Stimulated activated CD8-positive, alpha-beta memory T cell treated with anti-CD3 and anti-CD28 coated beads, Interleukin-4, amount 100 ng/mL, for 4 hours (primary cell): ENCODE data around the gene FEM1A.
"Not testable (repeated sequence)": the region's sequence is repeated elsewhere in the genome, so short reads cannot be mapped to it uniquely, and the experiment has no call there.

ENCODE experiments used
- DNase-seq, 2 donors: peaks; one replicate each; pipeline ENCODE4 v3.0.0-alpha.2; 2020; ENCODE audit warnings: low read depth in 2 of 2, low spot score in 1 of 2

Gene FEM1A

DNA sequence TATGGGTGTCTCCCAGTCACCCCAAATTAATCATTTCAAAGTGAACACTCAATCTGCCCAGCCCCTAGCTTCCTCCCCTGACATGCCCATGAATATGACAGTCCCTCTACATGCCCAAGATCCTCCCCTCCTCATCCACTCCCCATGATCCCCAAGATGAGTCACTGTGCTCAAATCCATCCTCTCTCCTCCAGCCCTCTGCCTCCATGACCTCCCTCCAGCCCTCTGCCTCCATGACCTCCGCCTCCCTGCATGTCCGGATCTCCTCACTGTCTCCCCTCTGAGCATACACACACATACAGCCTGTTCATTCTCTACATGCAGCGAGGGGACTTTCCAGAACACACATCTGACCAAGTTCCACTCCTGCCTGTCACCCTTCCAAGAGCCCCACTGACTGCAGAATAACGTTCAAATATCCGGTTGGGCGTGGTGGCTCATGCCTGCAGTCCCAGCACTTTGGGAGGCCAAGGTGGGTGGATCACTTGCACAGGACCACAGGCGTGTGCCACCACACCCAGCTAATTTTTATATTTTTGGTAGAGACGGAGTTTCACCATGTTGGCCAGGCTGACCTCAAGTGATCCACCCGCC is 18.4 kb upstream of the FEM1A start:
- no peak for DNase-seq

DNA sequence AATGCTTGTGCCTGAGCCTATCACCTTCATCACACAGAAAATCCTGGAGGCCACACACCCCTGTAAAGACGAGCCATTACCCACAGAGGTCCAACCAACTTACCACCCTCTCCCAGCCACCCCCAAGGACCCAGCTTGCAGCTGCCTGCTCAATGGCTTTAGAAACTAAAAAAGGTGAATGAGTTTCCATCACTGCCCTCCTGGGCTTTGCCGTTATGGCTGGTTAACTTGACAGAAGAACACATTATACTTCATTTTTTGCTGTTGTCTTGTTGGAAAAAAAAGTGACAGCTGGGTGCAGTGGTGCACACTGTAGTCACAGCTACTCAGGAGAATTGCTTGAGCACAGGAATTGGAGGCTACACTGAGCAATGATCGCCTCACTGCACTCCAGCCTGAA is 17.4 kb upstream of the FEM1A start:
- no peak for DNase-seq

DNA sequence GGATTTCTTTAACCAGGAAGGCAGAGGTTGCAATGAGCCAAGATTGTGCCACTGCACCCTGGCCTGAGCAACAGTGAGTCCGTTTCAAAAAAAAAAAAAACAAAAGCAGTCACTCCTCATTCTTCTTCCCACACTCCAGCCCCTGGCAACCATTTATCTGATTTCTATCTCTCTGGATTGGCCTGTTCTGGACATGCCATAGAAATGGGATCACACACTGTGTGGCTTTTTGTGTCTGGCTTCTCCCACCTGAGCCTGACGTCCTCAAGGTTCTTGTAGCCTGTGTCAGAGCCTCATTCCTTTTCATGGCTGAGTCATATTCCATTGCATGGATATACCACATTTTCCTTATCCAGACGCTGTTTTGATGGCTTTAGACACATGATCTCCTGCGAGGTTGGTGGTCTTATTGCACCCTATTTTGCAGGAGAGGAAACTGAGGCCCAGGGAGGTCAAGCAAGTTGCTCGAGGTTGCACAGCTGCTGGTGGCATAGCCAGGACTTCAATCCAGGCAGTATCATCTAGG is 15.8 kb upstream of the FEM1A start:
- no peak for DNase-seq

DNA sequence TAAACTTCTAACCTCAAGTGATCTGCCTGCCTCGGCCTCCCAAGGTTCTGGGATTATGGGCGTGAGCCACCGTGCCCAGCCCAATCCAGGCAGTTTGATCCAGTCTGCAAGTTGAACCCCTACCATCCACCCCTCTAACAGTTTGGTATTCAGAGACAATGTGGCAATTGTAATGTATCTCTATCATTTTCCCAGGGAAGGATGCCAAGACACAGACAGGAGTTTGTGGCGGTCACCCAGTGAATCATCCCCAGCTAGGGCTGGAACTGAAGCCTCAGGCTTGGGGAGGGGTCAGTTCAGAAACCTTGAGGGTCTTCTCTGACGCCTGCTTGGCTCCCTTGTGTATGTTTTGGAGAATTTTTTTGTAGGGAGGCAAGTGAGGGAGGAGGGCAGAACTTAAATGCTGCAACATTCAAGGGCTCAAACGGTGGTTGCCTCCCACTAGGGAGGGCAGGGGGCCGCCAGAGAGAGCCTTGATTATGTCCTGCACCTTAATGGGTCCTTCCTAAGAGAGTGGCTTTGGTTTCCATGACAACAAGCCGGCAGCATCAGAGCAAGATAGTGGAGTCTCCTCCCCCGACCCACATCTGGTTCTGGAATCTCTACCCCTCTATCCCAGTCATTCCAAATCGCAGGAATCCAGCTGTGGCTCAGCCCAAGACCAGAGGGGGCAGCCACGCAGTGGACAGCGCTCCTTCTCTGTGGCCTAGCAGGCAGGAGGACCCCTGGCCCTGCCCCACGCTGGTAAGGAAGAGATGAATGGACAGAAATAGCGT is 14.9 kb upstream of the FEM1A start:
- no peak for DNase-seq

DNA sequence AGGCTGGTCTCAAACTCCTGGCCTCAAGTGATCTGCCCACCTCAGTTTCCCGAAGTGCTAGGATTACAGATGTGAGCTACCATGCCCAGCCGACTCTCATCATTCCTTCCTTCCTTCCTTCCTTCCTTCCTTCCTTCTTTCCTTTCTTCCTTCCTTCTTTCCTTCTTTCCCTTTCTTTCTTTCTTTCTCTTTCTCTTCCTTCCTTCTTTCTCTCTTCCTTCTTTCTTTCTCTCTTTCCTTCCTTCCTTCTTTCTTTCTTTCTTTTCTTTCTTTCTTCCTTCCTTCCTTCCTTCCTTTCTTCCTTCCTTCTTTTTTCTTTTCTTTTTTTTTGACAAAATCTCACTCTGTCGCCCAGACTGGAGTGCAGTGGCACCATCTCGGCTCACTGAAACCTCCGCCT is 13.4 kb upstream of the FEM1A start:
- DNase-seq: not testable (repeated sequence)

DNA sequence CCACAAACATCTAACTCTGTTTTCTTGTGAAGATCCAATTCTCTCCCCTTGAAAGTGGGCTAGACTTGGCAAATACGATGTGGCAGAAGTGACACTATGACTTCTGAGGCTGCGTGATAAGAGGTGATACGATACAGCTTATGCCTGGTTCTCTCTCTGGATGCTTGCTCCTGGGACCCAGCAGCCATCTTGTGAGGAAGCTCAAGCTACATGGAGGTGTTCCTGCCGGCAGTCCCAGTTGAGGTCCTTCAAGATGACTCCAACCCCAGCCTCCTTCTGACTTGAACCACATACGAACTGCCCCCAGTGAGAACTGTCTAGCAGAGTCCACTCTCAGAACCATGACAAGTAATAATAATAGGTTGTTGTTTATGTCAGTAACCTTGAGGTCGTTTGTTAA is 10.7 kb upstream of the FEM1A start:
- no peak for DNase-seq

DNA sequence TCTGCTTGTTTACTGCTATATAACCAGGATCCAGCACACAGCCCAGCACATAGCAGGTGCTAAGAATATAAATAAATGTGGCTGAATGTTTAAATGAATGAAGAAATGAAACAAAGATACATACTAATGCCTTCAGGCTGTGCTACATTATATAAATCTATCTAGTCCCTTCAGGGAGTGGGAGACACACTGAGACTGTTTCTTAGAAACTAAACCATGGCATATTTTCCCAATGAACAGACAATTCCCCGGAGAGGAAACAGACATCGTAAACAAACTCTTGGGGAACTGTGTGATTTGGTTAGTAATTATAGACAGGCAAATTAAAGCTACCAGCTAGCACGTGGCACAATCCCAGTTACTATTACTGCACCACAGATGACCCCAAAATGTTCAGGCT is 9.7 kb upstream of the FEM1A start:
- DNase-seq: no peak

DNA sequence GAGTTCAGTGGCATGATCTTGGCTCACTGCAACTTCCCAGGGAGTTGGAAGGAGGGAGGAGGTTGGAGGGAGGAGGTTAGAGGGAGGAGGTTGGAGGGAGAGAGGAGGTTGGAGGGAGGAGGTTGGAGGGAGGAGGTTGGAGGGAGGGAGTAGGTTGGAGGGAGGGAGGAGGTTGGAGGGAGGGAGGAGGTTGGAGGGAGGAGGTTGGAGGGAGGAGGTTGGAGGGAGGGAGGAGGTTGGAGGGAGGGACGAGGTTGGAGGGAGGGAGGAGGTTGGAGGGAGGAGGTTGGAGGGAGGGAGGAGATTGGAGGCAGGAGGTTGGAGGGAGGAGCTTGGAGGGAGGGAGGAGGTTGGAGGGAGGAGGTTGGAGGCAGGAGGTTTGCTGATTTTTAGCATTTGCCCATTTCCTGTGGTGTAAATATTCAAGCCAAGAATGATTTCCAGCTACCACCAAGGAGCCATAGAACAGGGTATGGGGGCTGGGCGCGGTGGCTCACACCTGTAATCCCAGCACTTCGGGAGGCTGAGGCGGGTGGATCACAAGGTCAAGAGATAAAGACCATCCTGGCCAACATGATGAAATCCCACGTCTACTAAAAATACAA is 5.0 kb upstream of the FEM1A start:
- not testable (repeated sequence) for DNase-seq

DNA sequence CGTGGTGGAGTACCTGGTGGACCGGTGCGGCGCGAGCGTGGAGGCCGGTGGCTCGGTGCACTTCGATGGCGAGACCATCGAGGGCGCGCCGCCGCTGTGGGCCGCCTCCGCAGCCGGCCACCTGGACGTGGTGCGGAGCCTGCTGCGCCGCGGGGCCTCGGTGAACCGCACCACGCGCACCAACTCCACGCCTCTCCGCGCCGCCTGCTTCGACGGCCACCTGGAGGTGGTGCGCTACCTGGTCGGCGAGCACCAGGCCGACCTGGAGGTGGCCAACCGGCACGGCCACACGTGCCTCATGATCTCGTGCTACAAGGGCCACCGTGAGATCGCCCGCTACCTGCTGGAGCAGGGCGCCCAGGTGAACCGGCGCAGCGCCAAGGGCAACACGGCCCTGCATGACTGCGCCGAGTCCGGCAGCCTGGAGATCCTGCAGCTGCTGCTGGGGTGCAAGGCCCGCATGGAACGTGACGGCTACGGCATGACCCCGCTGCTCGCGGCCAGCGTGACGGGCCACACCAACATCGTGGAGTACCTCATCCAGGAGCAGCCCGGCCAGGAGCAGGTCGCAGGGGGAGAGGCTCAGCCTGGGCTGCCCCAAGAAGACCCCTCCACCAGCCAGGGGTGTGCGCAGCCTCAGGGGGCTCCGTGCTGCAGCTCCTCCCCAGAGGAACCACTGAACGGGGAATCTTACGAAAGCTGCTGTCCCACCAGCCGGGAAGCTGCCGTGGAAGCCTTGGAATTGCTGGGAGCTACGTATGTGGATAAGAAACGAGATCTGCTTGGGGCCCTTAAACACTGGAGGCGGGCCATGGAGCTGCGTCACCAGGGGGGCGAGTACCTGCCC is 708 bp downstream of the FEM1A start:
- not testable (repeated sequence) for DNase-seq

DNA sequence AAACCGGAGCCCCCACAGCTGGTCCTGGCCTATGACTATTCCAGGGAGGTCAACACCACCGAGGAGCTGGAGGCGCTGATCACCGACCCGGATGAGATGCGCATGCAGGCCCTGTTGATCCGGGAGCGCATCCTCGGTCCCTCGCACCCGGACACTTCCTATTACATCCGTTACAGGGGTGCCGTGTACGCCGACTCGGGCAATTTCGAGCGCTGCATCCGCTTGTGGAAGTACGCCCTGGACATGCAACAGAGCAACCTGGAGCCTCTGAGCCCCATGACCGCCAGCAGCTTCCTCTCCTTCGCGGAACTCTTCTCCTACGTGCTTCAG is 1.3 kb downstream of the FEM1A start:
- not testable (repeated sequence) for DNase-seq

DNA sequence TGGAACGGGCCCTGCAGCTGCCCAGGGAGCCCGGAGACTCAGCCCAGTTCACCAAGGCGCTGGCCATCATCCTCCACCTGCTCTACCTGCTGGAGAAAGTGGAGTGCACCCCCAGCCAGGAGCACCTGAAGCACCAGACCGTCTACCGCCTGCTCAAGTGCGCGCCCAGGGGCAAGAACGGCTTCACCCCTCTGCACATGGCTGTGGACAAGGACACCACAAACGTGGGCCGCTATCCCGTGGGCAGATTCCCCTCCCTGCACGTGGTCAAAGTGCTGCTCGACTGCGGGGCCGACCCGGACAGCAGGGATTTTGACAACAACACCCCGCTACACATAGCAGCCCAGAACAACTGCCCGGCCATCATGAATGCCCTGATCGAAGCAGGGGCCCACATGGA is 1.7 kb downstream of the FEM1A start:
- not testable (repeated sequence) for DNase-seq

DNA sequence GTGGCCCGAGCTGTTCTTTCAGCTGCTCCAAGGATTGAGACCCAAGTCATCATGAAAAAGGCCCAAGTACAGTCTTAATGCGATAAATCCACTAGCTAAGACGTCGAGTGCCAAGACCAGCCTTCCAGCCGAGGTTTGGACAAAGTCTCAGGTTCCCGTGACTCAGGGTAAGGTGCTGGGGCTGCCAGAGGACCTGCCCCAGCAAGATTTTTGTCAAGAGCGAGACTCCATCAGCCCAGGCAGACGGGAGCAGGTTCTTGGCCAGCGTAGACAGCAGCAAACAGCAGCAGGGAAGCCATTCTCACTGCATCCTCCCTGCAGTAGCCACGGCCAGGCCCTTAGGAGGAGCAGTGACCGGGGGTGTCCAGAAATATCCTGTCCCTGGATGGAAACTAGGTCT is 3.4 kb downstream of the FEM1A start:
- no peak for DNase-seq

DNA sequence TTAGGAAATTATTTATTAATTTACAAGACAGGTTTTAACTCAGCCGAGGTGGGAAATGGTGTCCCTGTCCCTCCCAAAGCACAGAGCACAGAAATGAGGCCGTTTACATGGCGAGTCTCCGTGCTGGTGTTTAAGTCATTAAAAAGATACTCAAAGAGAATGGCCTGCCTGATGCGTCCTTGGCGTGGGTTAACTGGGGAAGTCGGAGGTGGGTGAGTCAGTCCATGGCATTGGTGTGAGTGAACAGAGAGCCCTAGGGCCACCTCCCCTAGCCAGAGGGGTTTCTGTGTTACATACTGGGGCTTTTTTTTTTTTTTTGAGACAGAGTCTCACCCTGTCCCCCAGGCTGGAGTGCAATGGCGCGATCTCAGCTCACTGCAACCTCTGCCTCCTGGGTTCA is 3.9 kb downstream of the FEM1A start:
- DNase-seq: no peak

DNA sequence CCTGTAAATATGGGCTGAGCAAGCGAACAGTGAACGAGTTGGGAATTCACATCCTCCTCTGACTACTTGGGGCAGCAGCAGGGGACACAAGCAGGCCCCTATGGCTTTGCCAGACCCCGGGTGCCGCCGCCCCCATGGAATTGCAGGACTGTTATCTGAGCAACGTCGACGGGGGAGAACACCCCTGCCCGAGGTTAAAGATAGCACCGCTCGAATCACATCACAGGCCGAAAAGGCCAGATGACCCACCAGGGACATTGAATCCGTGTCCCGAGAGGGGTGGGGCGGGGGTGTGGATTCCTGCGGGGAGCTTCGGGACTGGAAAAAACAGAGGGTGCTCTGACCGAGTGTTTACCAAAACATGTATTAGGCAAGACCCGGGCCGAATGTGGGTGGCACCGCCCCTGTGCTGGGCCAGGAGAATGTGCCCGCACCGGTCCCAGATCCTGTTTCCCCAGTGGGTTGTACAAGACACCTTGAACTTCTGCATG is 9.1 kb downstream of the FEM1A start:
- DNase-seq: no peak

DNA sequence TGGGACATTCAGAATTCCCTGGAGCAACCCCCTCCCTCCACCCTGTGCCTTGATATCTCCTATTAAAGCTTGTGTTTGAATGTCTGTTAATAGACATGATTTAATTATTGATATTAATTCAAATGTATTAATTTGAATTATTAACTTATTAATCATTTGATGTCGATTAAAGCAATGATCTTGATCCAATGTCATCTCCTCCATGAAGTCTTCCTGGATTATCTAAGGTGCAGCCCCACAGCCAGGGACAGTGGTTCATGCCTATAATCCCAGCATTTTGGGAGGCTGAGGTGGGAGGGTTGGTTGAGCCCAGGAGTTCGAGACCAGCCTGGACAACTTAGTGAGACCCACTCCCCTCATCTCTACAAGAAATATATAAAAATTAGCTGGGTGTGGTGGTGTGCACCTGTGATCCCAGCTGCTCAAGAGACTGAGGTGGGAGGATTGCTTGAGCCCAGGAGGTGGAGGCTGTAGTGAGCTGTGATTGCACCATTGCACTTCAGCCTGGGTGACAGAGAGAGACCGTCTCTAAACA is 9.6 kb downstream of the FEM1A start:
- no peak for DNase-seq

DNA sequence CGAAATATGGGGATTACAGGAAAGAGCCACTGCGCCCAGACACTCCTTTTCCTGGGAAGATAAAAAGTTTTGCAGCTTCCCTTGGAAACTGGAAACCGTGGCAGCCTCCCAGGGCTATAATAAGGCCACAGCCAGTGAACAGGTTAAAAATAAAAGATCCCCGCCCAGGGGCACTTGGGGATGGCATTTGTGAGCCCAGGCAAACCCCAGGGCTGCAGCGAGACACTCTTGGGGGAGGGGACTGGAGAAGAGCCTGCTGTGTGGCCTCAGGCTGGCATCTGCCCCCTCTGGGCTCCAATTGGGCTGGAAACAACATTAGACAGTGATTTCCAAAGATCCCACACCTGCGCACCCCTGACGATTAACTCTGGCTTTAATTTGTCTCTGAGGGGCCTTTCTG is 11.2 kb downstream of the FEM1A start:
- no peak for DNase-seq

DNA sequence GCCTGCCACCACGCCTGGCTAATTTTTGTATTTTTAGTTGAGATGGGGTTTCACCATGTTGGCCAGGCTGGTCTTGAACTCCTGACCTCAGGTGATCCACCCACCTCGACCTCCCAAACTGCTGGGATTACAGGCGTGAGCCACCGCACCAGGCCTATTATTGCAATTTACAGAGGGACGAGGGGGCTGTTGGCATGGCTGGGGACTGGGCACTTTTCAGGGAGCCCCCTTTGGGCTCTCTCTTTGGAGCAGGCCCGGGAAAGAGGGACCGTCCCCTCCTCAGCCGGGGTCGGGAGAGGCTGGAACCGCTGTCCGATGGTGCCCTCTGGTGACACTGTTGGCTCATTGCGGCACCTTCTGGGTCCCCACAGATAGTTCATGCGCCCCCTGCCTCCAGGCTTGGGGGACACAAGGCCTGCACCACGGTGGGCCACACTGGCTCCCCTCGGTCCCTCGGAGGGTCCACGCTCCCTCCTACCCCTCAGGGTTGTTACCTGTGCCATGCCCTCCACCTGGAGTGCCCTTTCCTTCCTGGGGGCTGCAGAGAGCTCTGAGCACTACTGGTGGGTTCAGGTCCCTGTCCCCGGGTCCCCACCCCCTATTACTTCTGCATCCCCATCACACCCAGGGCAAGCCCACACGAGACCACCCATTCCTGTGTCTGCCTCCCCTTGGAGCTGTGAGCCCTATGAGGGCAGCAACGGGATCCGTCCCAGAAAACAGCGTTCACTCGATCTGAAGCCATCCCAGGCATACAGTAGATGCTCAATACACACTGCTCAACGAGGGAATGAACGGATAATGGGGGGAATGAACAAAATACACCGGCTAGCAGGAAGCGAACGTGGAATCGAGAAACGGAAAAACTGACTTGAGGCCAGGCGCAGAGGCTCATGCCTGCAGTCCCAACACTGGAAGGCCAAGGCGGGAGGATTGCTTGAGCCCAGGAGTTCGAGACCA is 12.5 kb downstream of the FEM1A start:
- DNase-seq: peak in 1 of 2 donors; percentile 33

DNA sequence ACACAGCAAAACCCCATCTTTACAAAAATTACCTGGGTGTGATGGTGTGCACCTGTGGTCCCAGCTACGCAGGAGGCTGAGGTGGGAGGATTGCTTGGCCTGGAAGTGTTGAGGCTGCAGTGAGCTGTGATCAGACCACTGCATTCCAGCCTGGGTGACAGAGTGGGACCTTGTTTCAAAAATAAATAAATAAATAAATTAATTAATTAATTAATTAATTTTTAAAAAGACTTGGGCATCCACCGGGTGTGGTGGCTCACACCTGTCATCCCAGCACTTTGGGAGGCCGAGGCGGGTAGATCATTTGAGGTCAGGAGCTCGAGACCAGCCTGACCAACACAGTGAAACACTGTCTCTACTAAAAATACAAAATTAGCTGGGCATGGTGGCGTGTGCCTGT is 13.6 kb downstream of the FEM1A start:
- DNase-seq: not testable (repeated sequence)

DNA sequence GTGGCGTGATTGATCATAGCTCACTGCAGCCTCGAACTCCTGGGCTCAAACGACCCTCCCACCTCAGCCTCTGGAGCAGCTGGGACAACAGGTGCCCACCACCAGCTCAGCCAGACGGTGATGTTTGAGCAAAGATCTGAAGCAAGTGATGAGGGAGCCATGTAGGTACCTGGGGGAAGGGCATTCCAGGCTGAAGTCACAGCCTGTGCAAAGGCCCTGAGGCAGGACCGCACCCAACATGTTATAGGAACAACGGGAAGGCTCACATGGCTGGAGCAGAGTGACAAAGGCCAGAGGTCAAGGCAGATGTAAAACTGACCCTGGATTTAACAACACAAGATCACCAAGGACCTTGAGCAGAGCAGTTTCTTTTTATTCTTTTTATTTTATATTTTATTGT is 14.8 kb downstream of the FEM1A start:
- DNase-seq: no peak

DNA sequence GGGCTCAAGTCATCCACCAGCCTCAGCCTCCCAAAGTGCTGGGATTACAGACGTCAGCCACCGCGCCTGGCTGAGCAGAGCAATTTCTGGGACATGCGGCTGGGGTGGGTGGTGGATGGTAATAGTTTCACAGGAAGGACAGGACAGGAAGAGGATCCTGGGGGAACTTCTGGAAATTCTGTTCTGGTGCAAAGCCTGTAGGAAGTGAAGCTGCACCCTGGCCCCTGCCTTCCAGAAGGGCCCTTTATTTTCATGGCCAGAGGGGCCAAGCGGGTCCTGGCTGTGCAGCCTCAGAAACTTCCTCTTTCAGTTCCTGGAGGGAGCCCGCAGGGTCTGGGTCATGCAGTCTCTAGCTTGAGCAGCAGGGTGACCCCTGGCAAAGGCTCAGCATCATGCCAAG is 15.7 kb downstream of the FEM1A start:
- DNase-seq: no peak
